Colonic mucosa (tissue), 4 donors: ENCODE measurements around the gene SPATA17. TPM values are rescaled to one million over a fixed set of nuclear protein-coding genes. Genes with fewer than 3 reads are reported as not detected.
A peak's percentile ranks its signal among the peaks of the same experiment; 100 is the strongest.

Experiments used
- DNase-seq: peaks from one replicate; pipeline ENCODE4 v3.0.0-alpha.2; 2020
- H3K27ac ChIP-seq: fragments of 200-600 bp; one replicate; pipeline ENCODE4 v1.8.0; 2021
- H3K27me3 ChIP-seq: fragments of 200-600 bp; one replicate; pipeline ENCODE4 v1.8.0; 2021
- H3K36me3 ChIP-seq: fragments of 200-600 bp; one replicate; pipeline ENCODE4 v1.8.0; 2021
- H3K4me1 ChIP-seq: fragments of 200-600 bp; one replicate; pipeline ENCODE4 v1.8.0; 2021; ENCODE audit warnings: mild to moderate bottlenecking
- H3K4me3 ChIP-seq: fragments of 200-600 bp; one replicate; pipeline ENCODE4 v1.8.0; 2021
- H3K9ac ChIP-seq, 2 donors: one replicate each; pipeline ENCODE4 v1.7.0; 2013; ENCODE audit warnings: control low read depth in 2 of 2, low read depth in 2 of 2, low read length in 2 of 2
- H3K9me3 ChIP-seq: fragments of 200-600 bp; one replicate; pipeline ENCODE4 v1.8.0; 2021
- intact Hi-C: fragments of 100-400 bp; cut with DNase I; formaldehyde crosslinking; loops from one replicate; pipeline ENCODE4 v1.14.1; 2022
- total RNA-seq, 2 donors: library from RNA; stranded (reverse); fragmentation: NEBNext Ultra II Directional in 1 of 2; extraction: Animal tissue kit (Norgen Biotek cat#: 25700) in 1 of 2; gene quantifications; one replicate each; pipeline ENCODE4 v1.2.1, GENCODE V29; 2021
- TF ChIP-seq, protein P1 (sequence below): fragments of 200-600 bp; IDR thresholded peaks from one replicate; pipeline ENCODE4 v1.8.0; 2022; ENCODE audit warnings: antibody characterized with exemption, mild to moderate bottlenecking
- donor health status: healthy.
- donor health status: DM: no; HTN: no; CAD: no.
- donor health status: DM: no; HTN: no; CAD: no.

SPATA17 gene
- total RNA-seq, 2 donors from 2014 or later: 0.45 to 1.1 TPM

DNA sequence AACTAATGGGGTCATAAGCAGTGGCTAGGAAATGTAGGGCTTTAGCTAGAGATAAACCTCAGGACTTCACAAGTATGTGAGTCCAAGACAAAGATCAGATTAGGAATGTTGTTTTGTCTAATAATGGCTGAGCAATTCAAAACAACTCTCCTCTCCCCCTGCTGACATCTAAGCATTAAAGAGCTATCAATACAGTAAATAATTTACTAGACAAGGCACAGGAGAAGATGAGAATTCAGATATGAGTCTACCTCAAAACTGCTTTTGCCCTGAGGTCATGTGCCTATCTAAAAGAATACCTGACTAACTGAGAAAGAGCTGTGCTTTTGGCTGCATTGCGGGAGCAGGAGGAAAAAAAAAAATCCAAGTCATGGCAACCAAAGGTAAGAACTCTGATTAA, 86.8 kb downstream of the SPATA17 start:
- Histone ChIP-seq H3K4me3 (no peak overlapping the region), H3K36me3 (no peaks in the 10 kb centered on the region), H3K9ac (no peak overlapping the region), H3K4me1 (no peaks in the 10 kb centered on the region), H3K27me3 (no peaks in the 10 kb centered on the region), H3K27ac (no peak overlapping the region), H3K9me3 (no peaks in the 10 kb centered on the region)
- intact Hi-C loops: no loop called here
- no peak for DNase-seq
- TF ChIP-seq, protein P1, sequence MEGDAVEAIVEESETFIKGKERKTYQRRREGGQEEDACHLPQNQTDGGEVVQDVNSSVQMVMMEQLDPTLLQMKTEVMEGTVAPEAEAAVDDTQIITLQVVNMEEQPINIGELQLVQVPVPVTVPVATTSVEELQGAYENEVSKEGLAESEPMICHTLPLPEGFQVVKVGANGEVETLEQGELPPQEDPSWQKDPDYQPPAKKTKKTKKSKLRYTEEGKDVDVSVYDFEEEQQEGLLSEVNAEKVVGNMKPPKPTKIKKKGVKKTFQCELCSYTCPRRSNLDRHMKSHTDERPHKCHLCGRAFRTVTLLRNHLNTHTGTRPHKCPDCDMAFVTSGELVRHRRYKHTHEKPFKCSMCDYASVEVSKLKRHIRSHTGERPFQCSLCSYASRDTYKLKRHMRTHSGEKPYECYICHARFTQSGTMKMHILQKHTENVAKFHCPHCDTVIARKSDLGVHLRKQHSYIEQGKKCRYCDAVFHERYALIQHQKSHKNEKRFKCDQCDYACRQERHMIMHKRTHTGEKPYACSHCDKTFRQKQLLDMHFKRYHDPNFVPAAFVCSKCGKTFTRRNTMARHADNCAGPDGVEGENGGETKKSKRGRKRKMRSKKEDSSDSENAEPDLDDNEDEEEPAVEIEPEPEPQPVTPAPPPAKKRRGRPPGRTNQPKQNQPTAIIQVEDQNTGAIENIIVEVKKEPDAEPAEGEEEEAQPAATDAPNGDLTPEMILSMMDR: no peak

DNA sequence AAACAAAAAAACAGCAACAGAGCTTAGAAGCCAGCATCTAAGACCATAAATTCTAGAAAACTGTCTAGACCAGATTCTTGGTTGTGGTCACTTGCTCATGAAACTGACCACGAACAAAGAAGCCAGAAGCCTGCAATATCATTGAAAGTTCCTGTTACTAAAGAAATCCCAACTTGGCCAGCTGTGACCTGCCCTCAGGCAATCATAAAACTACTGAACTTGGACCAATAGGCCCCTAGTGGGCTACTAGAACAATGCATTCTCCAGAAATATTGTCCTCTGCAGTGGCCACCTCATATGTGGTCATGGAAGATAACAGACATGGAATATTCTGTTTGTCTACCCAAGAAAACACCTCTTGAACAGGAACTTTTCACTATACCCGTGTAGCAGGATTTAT, 87.7 kb downstream of the SPATA17 start:
- intact Hi-C loops: no loop called here
- Histone ChIP-seq H3K9me3 (no peaks in the 10 kb centered on the region), H3K4me1 (no peaks in the 10 kb centered on the region), H3K27ac (no peak overlapping the region), H3K9ac (no peak overlapping the region), H3K36me3 (no peaks in the 10 kb centered on the region), H3K4me3 (no peak overlapping the region), H3K27me3 (no peaks in the 10 kb centered on the region)
- no peak for DNase-seq
- TF ChIP-seq, protein P1: no peak

DNA sequence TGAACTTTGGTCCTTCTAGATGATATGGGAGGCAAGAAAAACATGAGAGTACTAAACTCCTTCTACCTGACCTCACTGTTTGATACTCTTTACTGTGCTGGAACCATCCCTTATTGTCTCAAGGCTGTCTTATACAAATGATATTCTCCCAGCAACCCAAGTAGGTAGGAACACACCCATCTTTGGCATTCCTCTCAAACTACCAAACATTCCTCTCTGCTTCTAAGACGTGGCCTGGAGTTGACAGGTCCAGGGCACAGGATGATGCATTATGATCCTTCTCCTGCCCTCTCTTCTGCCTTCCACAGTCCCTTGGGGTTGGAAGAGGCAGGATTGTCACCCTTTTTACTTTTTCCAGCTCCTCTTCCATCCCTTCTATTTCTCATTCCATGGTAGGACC, 90.5 kb downstream of the SPATA17 start:
- H3K4me1 ChIP-seq: no peaks in the 10 kb centered on the region
- H3K27ac ChIP-seq: no peak overlapping the region
- H3K36me3 ChIP-seq: no peaks in the 10 kb centered on the region
- H3K9ac ChIP-seq: no peak overlapping the region
- DNase-seq: no peak
- intact Hi-C loops: no loop called here
- no peaks in the 10 kb centered on the region for H3K9me3 ChIP-seq
- no peak overlapping the region for H3K4me3 ChIP-seq
- TF ChIP-seq, protein P1: no peak
- no peaks in the 10 kb centered on the region for H3K27me3 ChIP-seq

DNA sequence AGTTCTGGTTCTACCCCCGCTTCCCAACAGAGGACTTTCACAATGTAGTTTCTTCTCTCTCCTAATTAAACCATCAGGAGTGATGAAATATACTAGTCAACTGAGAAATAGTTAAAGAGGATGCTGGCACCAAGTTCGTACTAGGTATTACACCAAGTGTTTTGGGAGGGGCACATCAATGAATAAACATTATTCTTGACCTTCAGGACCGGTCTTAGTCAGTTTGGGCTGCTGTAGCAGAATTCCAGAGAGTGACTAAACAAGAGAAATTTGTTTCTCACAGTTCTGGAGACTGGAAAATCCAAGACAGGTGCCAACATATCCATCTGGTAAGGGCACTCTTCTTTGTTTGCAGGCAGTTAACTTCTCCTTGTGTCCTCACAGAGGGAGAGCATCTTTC, 103.8 kb downstream of the SPATA17 start:
- no peaks in the 10 kb centered on the region for H3K27me3 ChIP-seq
- H3K4me1 ChIP-seq: no peaks in the 10 kb centered on the region
- H3K36me3 ChIP-seq: no peaks in the 10 kb centered on the region
- H3K27ac ChIP-seq: no peak overlapping the region
- intact Hi-C loops: no loop called here
- no peaks in the 10 kb centered on the region for H3K9me3 ChIP-seq
- H3K4me3 ChIP-seq: no peak overlapping the region
- TF ChIP-seq, protein P1: no peak
- no peak overlapping the region for H3K9ac ChIP-seq
- no peak for DNase-seq

DNA sequence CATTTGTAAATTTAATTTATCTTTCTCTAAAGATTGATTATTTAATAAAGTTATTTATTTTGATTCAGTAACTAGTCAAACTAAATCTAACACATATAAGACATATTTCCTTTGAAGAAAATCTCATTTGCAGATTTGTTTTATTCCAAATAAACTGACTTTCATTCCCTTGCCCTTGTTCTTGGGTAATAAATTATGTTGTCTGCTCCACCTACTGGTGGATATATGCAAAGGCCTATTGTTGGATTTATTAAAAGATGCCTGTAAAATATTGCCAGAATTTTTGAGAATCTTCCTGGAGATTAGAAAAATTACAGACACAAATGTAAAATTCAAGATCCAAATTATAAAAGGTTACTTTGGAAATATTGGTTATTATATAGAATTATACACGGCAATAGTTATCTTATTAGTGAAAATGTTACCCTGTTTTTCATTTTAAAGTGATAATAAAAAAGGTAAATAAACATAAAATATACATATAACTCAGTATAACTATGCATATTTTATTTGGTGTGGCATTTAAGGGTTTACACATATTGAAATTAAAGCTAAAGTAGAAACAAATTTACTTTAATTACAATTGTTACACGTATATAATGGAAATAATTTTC, 116.1 kb downstream of the SPATA17 start:
- Histone ChIP-seq H3K27ac (no peak overlapping the region), H3K9ac (no peak overlapping the region), H3K4me1 (no peaks in the 10 kb centered on the region), H3K4me3 (no peak overlapping the region), H3K9me3 (no peaks in the 10 kb centered on the region), H3K27me3 (no peaks in the 10 kb centered on the region), H3K36me3 (no peaks in the 10 kb centered on the region)
- DNase-seq: no peak
- intact Hi-C loops: no loop called here
- TF ChIP-seq, protein P1: peak; percentile 64
